Muscle layer of colon (tissue), 2 donors: Measurements from ENCODE around the gene PCK1.

Experiments used
- H3K27ac ChIP-seq: one replicate; pipeline ENCODE4 v1.7.0; 2013; ENCODE audit warnings: low read depth, mild to moderate bottlenecking, low read length, moderate library complexity
- H3K27me3 ChIP-seq, 2 donors: one replicate each; pipeline ENCODE4 v1.7.0; 2013; ENCODE audit warnings: low read length in 2 of 2, mild to moderate bottlenecking in 2 of 2; ENCODE audit not compliant: insufficient read depth in 2 of 2, control insufficient read depth in 1 of 2
- H3K36me3 ChIP-seq: one replicate; pipeline ENCODE4 v1.7.0; 2013; ENCODE audit warnings: mild to moderate bottlenecking, low read length; ENCODE audit not compliant: insufficient read depth
- H3K4me1 ChIP-seq: one replicate; pipeline ENCODE4 v1.7.0; 2013; ENCODE audit warnings: mild to moderate bottlenecking, low read length; ENCODE audit not compliant: insufficient read depth
- H3K4me3 ChIP-seq, 2 donors: one replicate each; pipeline ENCODE4 v1.7.0; 2013; ENCODE audit warnings: low read length in 2 of 2, low read depth in 1 of 2, mild to moderate bottlenecking in 1 of 2, moderate library complexity in 1 of 2
- H3K9ac ChIP-seq: one replicate; pipeline ENCODE4 v1.7.0; 2013; ENCODE audit warnings: low read length
- H3K9me3 ChIP-seq: one replicate; pipeline ENCODE4 v1.7.0; 2013; ENCODE audit warnings: mild to moderate bottlenecking, low read length
- donor health status: abdominal sarcoma.
- donor health status: Adenocarcinoma of cecum.

The PCK1 gene

GRCh38 chr20:57571782-57572416, 11.0 kb downstream of the PCK1 start:
- Histone ChIP-seq H3K9ac (no peak overlapping the region), H3K27ac (no peak overlapping the region), H3K36me3 (no peaks in the 10 kb centered on the region), H3K27me3 (peaks cover 4 to 7% of the 10 kb centered on the region in 2 donors), H3K4me1 (no peaks in the 10 kb centered on the region), H3K4me3 (no peak overlapping the region), H3K9me3 (no peaks in the 10 kb centered on the region)

- H3K4me1 ChIP-seq, result no peaks in the 10 kb centered on the region
- no peaks in the 10 kb centered on the region for H3K9me3 ChIP-seq
- H3K36me3 ChIP-seq, result no peaks in the 10 kb centered on the region
- no peak overlapping the region for H3K27ac ChIP-seq
- H3K4me3 ChIP-seq, result no peak overlapping the region
- H3K9ac ChIP-seq, result no peak overlapping the region
- peaks cover 0 to 7% of the 10 kb centered on the region in 2 donors for H3K27me3 ChIP-seq
Measured at GRCh38 chr20:57573242-57573641, 12.3 kb downstream of the PCK1 start.

GRCh38 chr20:57573894-57574293, 13.0 kb downstream of the PCK1 start:
- Histone ChIP-seq H3K4me1 (no peaks in the 10 kb centered on the region), H3K27ac (no peak overlapping the region), H3K27me3 (peaks cover 0 to 7% of the 10 kb centered on the region in 2 donors), H3K9ac (no peak overlapping the region), H3K36me3 (no peaks in the 10 kb centered on the region), H3K9me3 (no peaks in the 10 kb centered on the region), H3K4me3 (no peak overlapping the region)

- Histone ChIP-seq H3K27me3 (peaks cover 0 to 6% of the 10 kb centered on the region in 2 donors), H3K4me1 (peaks cover 6% of the 10 kb centered on the region), H3K9me3 (no peaks in the 10 kb centered on the region), H3K4me3 (no peak overlapping the region), H3K9ac (no peak overlapping the region), H3K36me3 (no peaks in the 10 kb centered on the region), H3K27ac (no peak overlapping the region)
Measured at GRCh38 chr20:57574954-57575353, 14.0 kb downstream of the PCK1 start.

GRCh38 chr20:57576002-57576401, 15.1 kb downstream of the PCK1 start:
- Histone ChIP-seq H3K36me3 (no peaks in the 10 kb centered on the region), H3K4me1 (peaks cover 17% of the 10 kb centered on the region), H3K27ac (no peak overlapping the region), H3K27me3 (no peaks in the 10 kb centered on the region), H3K4me3 (no peak overlapping the region), H3K9me3 (no peaks in the 10 kb centered on the region), H3K9ac (no peak overlapping the region)

GRCh38 chr20:57576617-57577550, 16.0 kb downstream of the PCK1 start:
- no peak overlapping the region for H3K27ac ChIP-seq
- no peak overlapping the region for H3K4me3 ChIP-seq
- no peak overlapping the region for H3K9ac ChIP-seq
- no peaks in the 10 kb centered on the region for H3K9me3 ChIP-seq
- H3K27me3 ChIP-seq, result no peaks in the 10 kb centered on the region
- peaks cover 25% of the 10 kb centered on the region for H3K4me1 ChIP-seq
- H3K36me3 ChIP-seq, result no peaks in the 10 kb centered on the region

GRCh38 chr20:57577679-57578475, 17.0 kb downstream of the PCK1 start:
- no peaks in the 10 kb centered on the region for H3K9me3 ChIP-seq
- H3K27ac ChIP-seq, result no peak overlapping the region
- peaks cover 35% of the 10 kb centered on the region for H3K4me1 ChIP-seq
- H3K27me3 ChIP-seq, result no peaks in the 10 kb centered on the region
- H3K4me3 ChIP-seq, result no peak overlapping the region
- no peaks in the 10 kb centered on the region for H3K36me3 ChIP-seq
- H3K9ac ChIP-seq, result no peak overlapping the region

GRCh38 chr20:57578476-57579165, 17.7 kb downstream of the PCK1 start:
- H3K27me3 ChIP-seq, result no peaks in the 10 kb centered on the region
- no peak overlapping the region for H3K4me3 ChIP-seq
- H3K36me3 ChIP-seq, result no peaks in the 10 kb centered on the region
- H3K9me3 ChIP-seq, result no peaks in the 10 kb centered on the region
- H3K4me1 ChIP-seq, result peaks cover 41% of the 10 kb centered on the region
- H3K27ac ChIP-seq, result no peak overlapping the region
- H3K9ac ChIP-seq, result no peak overlapping the region

GRCh38 chr20:57579331-57579897, 18.5 kb downstream of the PCK1 start:
- Histone ChIP-seq H3K4me1 (peaks cover 41% of the 10 kb centered on the region), H3K9ac (no peak overlapping the region), H3K4me3 (no peak overlapping the region), H3K27ac (no peak overlapping the region), H3K27me3 (no peaks in the 10 kb centered on the region), H3K9me3 (no peaks in the 10 kb centered on the region), H3K36me3 (no peaks in the 10 kb centered on the region)

GRCh38 chr20:57579898-57580447, 19.1 kb downstream of the PCK1 start:
- Histone ChIP-seq H3K36me3 (no peaks in the 10 kb centered on the region), H3K27me3 (no peaks in the 10 kb centered on the region), H3K9me3 (no peaks in the 10 kb centered on the region), H3K9ac (no peak overlapping the region), H3K27ac (no peak overlapping the region), H3K4me1 (peaks cover 45% of the 10 kb centered on the region), H3K4me3 (no peak overlapping the region)
